ENCODE results near the gene CAMTA1. TPM values are rescaled to one million over a fixed set of nuclear protein-coding genes. Genes with fewer than 3 reads are reported as not detected.

CAMTA1 gene
- total RNA-seq, 1 donor from 2014 or later = 63.8 TPM

- Mint-ChIP-seq H3K36me3 (ENCODE audit: low read depth) (peaks cover 11% of the 10 kb centered on the region), H3K27ac (ENCODE audit: unreplicated experiment) (no peak overlapping the region), H3K9me3 (ENCODE audit: low read depth) (peaks cover 20% of the 10 kb centered on the region), H3K27me3 (ENCODE audit: low read depth) (no peaks in the 10 kb centered on the region), H3K4me1 (ENCODE audit: low read depth) (peaks cover 37% of the 10 kb centered on the region), H3K4me3 (ENCODE audit: unreplicated experiment) (no peak overlapping the region)
- TF ChIP-seq CTCF (IDR thresholded peaks at IDR 0.05) = no peak
- no peak for DNase-seq (ENCODE audit: low spot score)
These were observed 507.6 kb downstream of the CAMTA1 start for GRCh38 chr1:7292714-7293419.

- Mint-ChIP-seq H3K27ac (ENCODE audit: unreplicated experiment) (no peak overlapping the region), H3K9me3 (ENCODE audit: low read depth) (peaks cover 15% of the 10 kb centered on the region), H3K4me1 (ENCODE audit: low read depth) (peaks cover 48% of the 10 kb centered on the region), H3K36me3 (ENCODE audit: low read depth) (peaks cover 7% of the 10 kb centered on the region), H3K27me3 (ENCODE audit: low read depth) (no peaks in the 10 kb centered on the region), H3K4me3 (ENCODE audit: unreplicated experiment) (no peak overlapping the region)
- DNase-seq (ENCODE audit: low spot score) = no peak
- no peak for TF ChIP-seq CTCF (IDR thresholded peaks at IDR 0.05)
These were observed 508.7 kb downstream of the CAMTA1 start for GRCh38 chr1:7293702-7294629.

- Mint-ChIP-seq H3K4me3 (ENCODE audit: unreplicated experiment) (no peak overlapping the region), H3K36me3 (ENCODE audit: low read depth) (peaks cover 7% of the 10 kb centered on the region), H3K27ac (ENCODE audit: unreplicated experiment) (no peak overlapping the region), H3K9me3 (ENCODE audit: low read depth) (peaks cover 15% of the 10 kb centered on the region), H3K27me3 (ENCODE audit: low read depth) (no peaks in the 10 kb centered on the region), H3K4me1 (ENCODE audit: low read depth) (peaks cover 54% of the 10 kb centered on the region)
- TF ChIP-seq CTCF (IDR thresholded peaks at IDR 0.05) = no peak
- DNase-seq (ENCODE audit: low spot score) = no peak
These were observed 509.4 kb downstream of the CAMTA1 start for GRCh38 chr1:7294636-7295035.

- Mint-ChIP-seq H3K4me3 (ENCODE audit: unreplicated experiment) (no peak overlapping the region), H3K4me1 (ENCODE audit: low read depth) (peaks cover 66% of the 10 kb centered on the region), H3K36me3 (ENCODE audit: low read depth) (peaks cover 7% of the 10 kb centered on the region), H3K27ac (ENCODE audit: unreplicated experiment) (no peak overlapping the region), H3K9me3 (ENCODE audit: low read depth) (peaks cover 15% of the 10 kb centered on the region), H3K27me3 (ENCODE audit: low read depth) (no peaks in the 10 kb centered on the region)
- no peak for DNase-seq (ENCODE audit: low spot score)
- TF ChIP-seq CTCF (IDR thresholded peaks at IDR 0.05) = no peak
These were observed 510.7 kb downstream of the CAMTA1 start for GRCh38 chr1:7295946-7296345.

GRCh38 chr1:7296968-7297367 is 511.7 kb downstream of the CAMTA1 start:
- Mint-ChIP-seq H3K4me1 (ENCODE audit: low read depth) (peaks cover 66% of the 10 kb centered on the region), H3K4me3 (ENCODE audit: unreplicated experiment) (no peak overlapping the region), H3K27ac (ENCODE audit: unreplicated experiment) (no peak overlapping the region), H3K27me3 (ENCODE audit: low read depth) (no peaks in the 10 kb centered on the region), H3K9me3 (ENCODE audit: low read depth) (peaks cover 15% of the 10 kb centered on the region), H3K36me3 (ENCODE audit: low read depth) (peaks cover 7% of the 10 kb centered on the region)
- no peak for DNase-seq (ENCODE audit: low spot score)
- TF ChIP-seq CTCF (IDR thresholded peaks at IDR 0.05) = no peak
